PC-9 (cell line): ENCODE data around the gene TSPAN3. TPM values are rescaled to one million over a fixed set of nuclear protein-coding genes. Genes with fewer than 3 reads are reported as not detected.

Experiments used
- BruUV-seq: library from RNA; stranded (reverse); fragments of 400-500 nt; replicated peaks from 2 replicates; lab custom pipeline; 2021; lab: Mats Ljungman, UMichigan
- CTCF ChIA-PET: fragments of 300-600 bp; sonication (Branson Sonifier 250); formaldehyde crosslinking; loops from one replicate; lab custom pipeline; 2022; ENCODE audit warnings: antibody characterized with exemption; lab: Charles Lee
- POLR2A ChIA-PET: fragments of 300-600 bp; sonication (Branson Sonifier 250); formaldehyde crosslinking; loops from one replicate; lab custom pipeline; 2022; ENCODE audit warnings: antibody characterized with exemption; ENCODE audit not compliant: unreplicated experiment; lab: Charles Lee
- DNase-seq, 2 experiments: peaks; one replicate each; pipeline versions ENCODE4 v3.0.0 to v3.0.0-alpha.2; 2015 to 2022; ENCODE audit warnings: mixed read lengths in 1 of 2
- H2AFZ ChIP-seq: fragments of 200-600 bp; sonication (generic); 2 replicates; pipeline ENCODE4 v1.8.1; 2017; ENCODE audit warnings: antibody characterized with exemption
- H3F3A ChIP-seq: fragments of 200-600 bp; sonication (generic); 2 replicates; pipeline ENCODE4 v1.8.1; 2017; ENCODE audit warnings: antibody characterized with exemption, mild to moderate bottlenecking, low read depth; ENCODE audit not compliant: insufficient read depth
- H3K27ac ChIP-seq: fragments of 200-600 bp; sonication (generic); 2 replicates; pipeline ENCODE4 v1.6.1; 2016; ENCODE audit warnings: mixed run types
- H3K27me3 ChIP-seq: fragments of 200-600 bp; sonication (generic); 2 replicates; pipeline ENCODE4 v1.6.1; 2016; ENCODE audit warnings: low read depth, mixed run types; ENCODE audit not compliant: insufficient read depth
- H3K36me3 ChIP-seq: fragments of 200-600 bp; sonication (generic); 2 replicates; pipeline ENCODE4 v1.6.1; 2016; ENCODE audit warnings: low read depth, mixed run types
- H3K4me1 ChIP-seq: fragments of 200-600 bp; sonication (generic); replicated peaks from 2 replicates; pipeline ENCODE4 v1.6.1; 2016; ENCODE audit warnings: mixed run types; ENCODE audit not compliant: insufficient read depth
- H3K4me2 ChIP-seq: fragments of 200-600 bp; sonication (generic); 2 replicates; pipeline ENCODE4 v1.6.1; 2017; ENCODE audit warnings: mixed run types
- H3K4me3 ChIP-seq: fragments of 200-600 bp; sonication (generic); 2 replicates; pipeline ENCODE4 v1.6.1; 2016; ENCODE audit warnings: mixed run types
- H3K79me2 ChIP-seq: fragments of 200-600 bp; sonication (generic); 2 replicates; pipeline ENCODE4 v1.6.1; 2017; ENCODE audit warnings: low read depth, mixed run types
- H3K9me2 ChIP-seq: fragments of 200-600 bp; sonication (generic); 2 replicates; pipeline ENCODE4 v1.8.1; 2017; ENCODE audit warnings: mild to moderate bottlenecking; ENCODE audit not compliant: insufficient read depth
- H3K9me3 ChIP-seq: fragments of 200-600 bp; sonication (generic); 2 replicates; pipeline ENCODE4 v1.8.1; 2016; ENCODE audit warnings: low read depth; ENCODE audit not compliant: insufficient read depth
- H4K20me1 ChIP-seq: fragments of 200-600 bp; sonication (generic); 2 replicates; pipeline ENCODE4 v1.8.1; 2017; ENCODE audit not compliant: insufficient read depth
- EZH2 ChIP-seq: fragments of 200-600 bp; sonication (generic); IDR thresholded peaks from 2 replicates; pipeline ENCODE4 v1.8.0; 2017; ENCODE audit warnings: antibody characterized with exemption, low read depth
- intact Hi-C: fragments of 100-400 bp; cut with micrococcal nuclease; formaldehyde crosslinking; loops from one replicate; pipeline ENCODE4 v1.10.0; 2022; ENCODE audit not compliant: unreplicated experiment
- total RNA-seq: library from RNA; stranded (reverse); gene quantifications from 2 replicates; pipeline ENCODE4 v1.2.3, GENCODE V29; 2021
- TF ChIP-seq, protein P1 (sequence below): fragments of 200-600 bp; sonication (generic); conservative IDR thresholded peaks from 2 replicates; pipeline ENCODE4 v1.6.1; 2017; ENCODE audit warnings: mixed run types, antibody characterized with exemption, mild to moderate bottlenecking, moderate library complexity

The TSPAN3 gene
- total RNA-seq, 1 experiment from 2014 or later = 151 TPM

DNA sequence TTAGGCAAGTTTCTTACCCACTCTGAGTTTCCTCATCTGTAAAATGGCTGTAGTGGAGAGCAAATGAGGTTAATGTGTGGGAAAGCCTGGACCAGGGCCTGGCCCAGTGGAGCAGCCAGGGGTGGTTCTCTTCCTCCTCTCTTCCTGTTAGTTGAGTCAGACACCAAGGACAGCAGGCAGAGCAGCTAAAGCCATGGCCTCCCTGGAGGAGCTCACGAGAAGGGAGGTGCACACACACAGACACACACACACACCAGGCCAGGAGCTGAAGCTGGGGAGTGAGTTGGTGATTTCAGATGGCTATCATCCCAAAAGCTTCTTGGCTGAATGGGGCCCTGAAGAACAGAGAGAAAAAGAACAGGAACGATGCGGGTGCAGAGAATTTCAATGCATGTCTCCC, 33.2 kb upstream of the TSPAN3 start:
- Histone ChIP-seq H3K36me3 (no peaks in the 10 kb centered on the region), H3F3A (no peaks in the 10 kb centered on the region), H3K9me2 (no peaks in the 10 kb centered on the region), H3K27me3 (no peaks in the 10 kb centered on the region), H3K27ac (no peak overlapping the region), H2AFZ (no peak overlapping the region), H3K9me3 (no peaks in the 10 kb centered on the region), H3K4me3 (no peak overlapping the region), H3K4me2 (no peak overlapping the region), H3K79me2 (no peaks in the 10 kb centered on the region), H4K20me1 (no peaks in the 10 kb centered on the region), H3K4me1 (no peaks in the 10 kb centered on the region)
- no TSS peak for BruUV-seq
- intact Hi-C loops = no loop called here
- TF ChIP-seq EZH2 = no peak
- TF ChIP-seq, protein P1, sequence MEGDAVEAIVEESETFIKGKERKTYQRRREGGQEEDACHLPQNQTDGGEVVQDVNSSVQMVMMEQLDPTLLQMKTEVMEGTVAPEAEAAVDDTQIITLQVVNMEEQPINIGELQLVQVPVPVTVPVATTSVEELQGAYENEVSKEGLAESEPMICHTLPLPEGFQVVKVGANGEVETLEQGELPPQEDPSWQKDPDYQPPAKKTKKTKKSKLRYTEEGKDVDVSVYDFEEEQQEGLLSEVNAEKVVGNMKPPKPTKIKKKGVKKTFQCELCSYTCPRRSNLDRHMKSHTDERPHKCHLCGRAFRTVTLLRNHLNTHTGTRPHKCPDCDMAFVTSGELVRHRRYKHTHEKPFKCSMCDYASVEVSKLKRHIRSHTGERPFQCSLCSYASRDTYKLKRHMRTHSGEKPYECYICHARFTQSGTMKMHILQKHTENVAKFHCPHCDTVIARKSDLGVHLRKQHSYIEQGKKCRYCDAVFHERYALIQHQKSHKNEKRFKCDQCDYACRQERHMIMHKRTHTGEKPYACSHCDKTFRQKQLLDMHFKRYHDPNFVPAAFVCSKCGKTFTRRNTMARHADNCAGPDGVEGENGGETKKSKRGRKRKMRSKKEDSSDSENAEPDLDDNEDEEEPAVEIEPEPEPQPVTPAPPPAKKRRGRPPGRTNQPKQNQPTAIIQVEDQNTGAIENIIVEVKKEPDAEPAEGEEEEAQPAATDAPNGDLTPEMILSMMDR = no peak
- DNase-seq = no peak
- POLR2A ChIA-PET = interaction anchor here (0.6 kb wide), 3 partner anchors 163 to 417 kb away, joined by 3 to 8 read pairs (median 6); no protein-coding TSS in a partner anchor
- CTCF ChIA-PET = no interaction called here

GRCh38 chr15:77099741-77100463, 29.0 kb upstream of the TSPAN3 start:
- Histone ChIP-seq H3K4me2 (no peak overlapping the region), H3K27me3 (no peaks in the 10 kb centered on the region), H3K27ac (no peak overlapping the region), H3K9me3 (no peaks in the 10 kb centered on the region), H2AFZ (no peak overlapping the region), H3K9me2 (no peaks in the 10 kb centered on the region), H3K4me1 (no peaks in the 10 kb centered on the region), H4K20me1 (no peaks in the 10 kb centered on the region), H3K36me3 (no peaks in the 10 kb centered on the region), H3K4me3 (no peak overlapping the region), H3K79me2 (no peaks in the 10 kb centered on the region), H3F3A (no peaks in the 10 kb centered on the region)
- no peak for DNase-seq
- intact Hi-C loops = no loop called here
- ChIA-PET POLR2A (no interaction called here), CTCF (interaction anchor here (0.5 to 0.6 kb wide), 2 partner anchors 37 to 913 kb away, joined by 3 read pairs; no protein-coding TSS in a partner anchor)
- no peak for TF ChIP-seq EZH2
- TF ChIP-seq, protein P1 = no peak
- no TSS peak for BruUV-seq

DNA sequence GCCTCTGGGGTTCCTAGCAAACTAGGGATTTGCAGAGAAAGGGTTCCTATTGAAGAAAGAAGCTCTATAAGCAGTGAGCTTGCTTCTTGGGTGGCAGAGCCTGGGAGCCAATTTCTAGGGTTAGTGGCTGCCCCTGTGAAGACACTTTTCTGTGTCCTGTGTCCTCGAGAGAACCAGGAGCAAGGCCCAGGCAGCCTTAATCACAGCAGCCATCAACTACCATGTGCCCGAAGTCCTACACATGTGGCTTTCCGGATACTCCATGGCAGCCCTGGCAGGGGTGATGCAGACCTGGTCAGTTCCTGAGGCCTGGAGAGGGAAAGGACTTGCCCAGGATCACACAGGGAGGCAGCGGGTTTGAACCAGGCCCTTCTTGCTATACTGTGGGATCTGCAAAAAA, 27.7 kb upstream of the TSPAN3 start:
- Histone ChIP-seq H3K4me1 (no peaks in the 10 kb centered on the region), H3K36me3 (no peaks in the 10 kb centered on the region), H3K27me3 (no peaks in the 10 kb centered on the region), H3K9me2 (no peaks in the 10 kb centered on the region), H3K27ac (no peak overlapping the region), H3K4me3 (no peak overlapping the region), H4K20me1 (no peaks in the 10 kb centered on the region), H3K79me2 (no peaks in the 10 kb centered on the region), H3K9me3 (no peaks in the 10 kb centered on the region), H3K4me2 (no peak overlapping the region), H2AFZ (no peak overlapping the region), H3F3A (no peaks in the 10 kb centered on the region)
- CTCF ChIA-PET = no interaction called here
- POLR2A ChIA-PET = no interaction called here
- BruUV-seq = no TSS peak
- no peak for TF ChIP-seq EZH2
- TF ChIP-seq, protein P1 = no peak
- DNase-seq = no peak
- intact Hi-C loops = no loop called here
